MM.1S (cell line): Measurements from ENCODE around the gene S100A11.

Source experiments
- DNase-seq: peaks from one replicate; pipeline ENCODE4 v3.0.0-alpha.2; 2015
- H2AFZ ChIP-seq: fragments of 300-600 bp; sonication (generic); 2 replicates; pipeline ENCODE4 v1.6.0; 2016; ENCODE audit warnings: antibody characterized with exemption, low read length
- H3F3A ChIP-seq: fragments of 300-600 bp; sonication (generic); 2 replicates; pipeline ENCODE4 v1.6.1; 2016; ENCODE audit warnings: mild to moderate bottlenecking, antibody characterized with exemption, low read length, moderate library complexity, mixed read lengths; ENCODE audit not compliant: insufficient read depth
- H3K27ac ChIP-seq: fragments of 300-600 bp; sonication (generic); 2 replicates; pipeline ENCODE4 v1.5.1; 2016; ENCODE audit warnings: mild to moderate bottlenecking, low read length
- H3K27me3 ChIP-seq: fragments of 300-600 bp; sonication (generic); replicated peaks from 2 replicates; pipeline ENCODE4 v1.6.0; 2016; ENCODE audit warnings: low read length; ENCODE audit not compliant: insufficient read depth
- H3K36me3 ChIP-seq: fragments of 300-600 bp; sonication (generic); replicated peaks from 2 replicates; pipeline ENCODE4 v1.6.1; 2016; ENCODE audit warnings: mild to moderate bottlenecking, low read length, mixed read lengths; ENCODE audit not compliant: insufficient read depth
- H3K4me1 ChIP-seq: fragments of 300-600 bp; sonication (generic); 2 replicates; pipeline ENCODE4 v1.6.1; 2016; ENCODE audit warnings: low read length, mixed read lengths
- H3K4me2 ChIP-seq: fragments of 300-600 bp; sonication (generic); 2 replicates; pipeline ENCODE4 v1.6.0; 2016; ENCODE audit warnings: low read depth, low read length
- H3K4me3 ChIP-seq: fragments of 300-600 bp; sonication (generic); 2 replicates; pipeline ENCODE4 v1.5.1; 2016; ENCODE audit warnings: low read length, mixed read lengths
- H3K79me2 ChIP-seq: fragments of 300-600 bp; sonication (generic); 2 replicates; pipeline ENCODE4 v1.6.1; 2016; ENCODE audit warnings: mixed run types, low read length, mixed read lengths
- H3K9ac ChIP-seq: fragments of 300-600 bp; sonication (generic); 2 replicates; pipeline ENCODE4 v1.6.1; 2016; ENCODE audit warnings: low read length, mixed read lengths
- H3K9me2 ChIP-seq: fragments of 300-600 bp; sonication (generic); replicated peaks from 2 replicates; pipeline ENCODE4 v1.6.1; 2016; ENCODE audit warnings: mild to moderate bottlenecking, low read length, mixed read lengths; ENCODE audit not compliant: insufficient read depth
- H3K9me3 ChIP-seq: fragments of 300-600 bp; sonication (generic); replicated peaks from 2 replicates; pipeline ENCODE4 v1.6.1; 2016; ENCODE audit warnings: mild to moderate bottlenecking, low read length, mixed read lengths; ENCODE audit not compliant: insufficient read depth
- H4K20me1 ChIP-seq: fragments of 300-600 bp; sonication (generic); 2 replicates; pipeline ENCODE4 v1.6.1; 2016; ENCODE audit warnings: mild to moderate bottlenecking, low read length, moderate library complexity, mixed read lengths; ENCODE audit not compliant: insufficient read depth
- EZH2 ChIP-seq: fragments of 300-600 bp; sonication (generic); optimal IDR thresholded peaks from 2 replicates; pipeline ENCODE3; 2017; ENCODE audit warnings: low read depth, mild to moderate bottlenecking, antibody characterized with exemption, low read length, mixed read lengths
- EZH2phosphoT487 ChIP-seq: fragments of 300-600 bp; sonication (generic); IDR thresholded peaks from 2 replicates; pipeline ENCODE4 v1.6.1; 2018; ENCODE audit warnings: antibody characterized with exemption, low read length
- TF ChIP-seq, protein P1 (sequence below): fragments of 300-600 bp; sonication (generic); IDR thresholded peaks from 2 replicates; pipeline ENCODE4 v1.5.1; 2016; ENCODE audit warnings: antibody characterized with exemption, low read length, mixed read lengths

Gene S100A11

DNA sequence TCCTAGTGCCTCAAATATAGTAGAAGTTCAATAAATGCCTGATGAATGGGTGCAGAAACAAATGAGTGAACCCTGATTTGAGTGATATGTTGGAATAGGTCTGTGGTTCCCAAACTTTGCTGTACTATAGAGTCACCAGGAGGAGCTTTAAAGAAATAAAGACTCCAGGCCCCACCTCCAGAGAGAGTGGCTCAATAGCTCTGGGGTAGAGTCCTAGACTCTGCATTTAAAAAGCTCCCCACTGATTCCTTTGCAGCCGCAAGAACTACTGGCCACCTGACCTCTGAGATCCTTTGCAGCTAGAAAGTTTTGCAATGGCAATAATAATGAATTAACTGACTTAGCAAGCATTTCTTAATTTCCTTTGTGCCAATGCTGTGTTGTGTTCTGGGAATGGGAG lies 31.1 kb upstream of the S100A11 start:
- Histone ChIP-seq H3K4me3 (no peak overlapping the region), H3K27ac (no peak overlapping the region), H2AFZ (no peak overlapping the region), H3K9me3 (no peaks in the 10 kb centered on the region), H3K36me3 (no peaks in the 10 kb centered on the region), H3K27me3 (no peaks in the 10 kb centered on the region), H3K4me2 (no peak overlapping the region), H4K20me1 (no peaks in the 10 kb centered on the region), H3K79me2 (no peaks in the 10 kb centered on the region), H3K9ac (no peak overlapping the region), H3K4me1 (no peaks in the 10 kb centered on the region), H3K9me2 (no peaks in the 10 kb centered on the region), H3F3A (no peaks in the 10 kb centered on the region)
- TF ChIP-seq, protein P1, sequence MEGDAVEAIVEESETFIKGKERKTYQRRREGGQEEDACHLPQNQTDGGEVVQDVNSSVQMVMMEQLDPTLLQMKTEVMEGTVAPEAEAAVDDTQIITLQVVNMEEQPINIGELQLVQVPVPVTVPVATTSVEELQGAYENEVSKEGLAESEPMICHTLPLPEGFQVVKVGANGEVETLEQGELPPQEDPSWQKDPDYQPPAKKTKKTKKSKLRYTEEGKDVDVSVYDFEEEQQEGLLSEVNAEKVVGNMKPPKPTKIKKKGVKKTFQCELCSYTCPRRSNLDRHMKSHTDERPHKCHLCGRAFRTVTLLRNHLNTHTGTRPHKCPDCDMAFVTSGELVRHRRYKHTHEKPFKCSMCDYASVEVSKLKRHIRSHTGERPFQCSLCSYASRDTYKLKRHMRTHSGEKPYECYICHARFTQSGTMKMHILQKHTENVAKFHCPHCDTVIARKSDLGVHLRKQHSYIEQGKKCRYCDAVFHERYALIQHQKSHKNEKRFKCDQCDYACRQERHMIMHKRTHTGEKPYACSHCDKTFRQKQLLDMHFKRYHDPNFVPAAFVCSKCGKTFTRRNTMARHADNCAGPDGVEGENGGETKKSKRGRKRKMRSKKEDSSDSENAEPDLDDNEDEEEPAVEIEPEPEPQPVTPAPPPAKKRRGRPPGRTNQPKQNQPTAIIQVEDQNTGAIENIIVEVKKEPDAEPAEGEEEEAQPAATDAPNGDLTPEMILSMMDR, result no peak
- no peak for TF ChIP-seq EZH2
- TF ChIP-seq EZH2phosphoT487, result no peak
- DNase-seq, result no peak

DNA sequence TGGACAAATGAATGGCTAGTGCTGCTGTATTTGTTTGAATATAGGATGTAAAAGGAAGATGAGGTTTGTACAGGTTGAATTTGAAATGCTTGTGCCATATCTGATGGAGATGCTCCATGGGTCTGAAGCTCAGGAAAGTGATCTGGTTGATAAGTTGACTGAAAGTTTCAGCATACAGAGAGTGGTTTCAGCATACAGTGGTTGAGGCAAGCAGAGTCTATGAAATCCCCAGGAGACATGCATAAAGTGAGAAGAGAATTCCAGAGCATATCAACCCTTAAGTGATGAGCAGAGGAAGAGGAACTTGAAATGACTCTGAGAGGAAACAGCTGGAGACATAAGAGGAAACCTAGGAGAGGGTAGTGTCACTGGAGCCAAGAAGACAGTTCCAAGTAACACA lies 30.3 kb upstream of the S100A11 start:
- Histone ChIP-seq H3K79me2 (no peaks in the 10 kb centered on the region), H3K4me1 (no peaks in the 10 kb centered on the region), H3K9me3 (no peaks in the 10 kb centered on the region), H3F3A (no peaks in the 10 kb centered on the region), H3K9me2 (no peaks in the 10 kb centered on the region), H4K20me1 (no peaks in the 10 kb centered on the region), H3K4me3 (no peak overlapping the region), H3K4me2 (no peak overlapping the region), H3K27ac (no peak overlapping the region), H3K36me3 (no peaks in the 10 kb centered on the region), H3K27me3 (no peaks in the 10 kb centered on the region), H2AFZ (no peak overlapping the region), H3K9ac (no peak overlapping the region)
- TF ChIP-seq, protein P1, result no peak
- TF ChIP-seq EZH2, result no peak
- no peak for TF ChIP-seq EZH2phosphoT487
- DNase-seq, result no peak

DNA sequence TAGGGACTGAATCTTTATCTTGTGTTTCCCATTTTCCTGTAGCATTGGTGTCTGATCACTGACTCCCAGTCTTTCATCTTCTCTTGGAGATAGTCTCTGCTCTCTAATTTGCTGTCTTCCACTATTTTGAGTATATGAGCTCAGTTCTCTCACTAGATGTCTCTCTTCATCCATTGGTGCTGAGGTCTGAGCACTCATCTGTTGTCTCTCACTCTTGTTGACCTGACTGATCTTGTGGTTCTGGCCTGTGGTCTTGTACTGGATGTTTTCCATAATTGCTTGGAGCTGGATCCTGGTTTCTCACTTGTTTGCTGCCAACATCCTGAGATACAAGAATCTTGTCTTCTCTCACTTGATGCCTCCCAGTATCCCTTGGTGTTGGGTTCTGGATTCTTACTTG lies 25.1 kb upstream of the S100A11 start:
- Histone ChIP-seq H3K27ac (no peak overlapping the region), H3K79me2 (no peaks in the 10 kb centered on the region), H3K36me3 (no peaks in the 10 kb centered on the region), H3K9me2 (no peaks in the 10 kb centered on the region), H3F3A (no peaks in the 10 kb centered on the region), H3K4me1 (no peaks in the 10 kb centered on the region), H4K20me1 (no peaks in the 10 kb centered on the region), H3K27me3 (no peaks in the 10 kb centered on the region), H3K9me3 (no peaks in the 10 kb centered on the region), H3K9ac (no peak overlapping the region), H3K4me2 (no peak overlapping the region), H2AFZ (no peak overlapping the region), H3K4me3 (no peak overlapping the region)
- TF ChIP-seq EZH2 (no peak), EZH2phosphoT487 (no peak)
- TF ChIP-seq, protein P1, result no peak
- DNase-seq, result no peak
